Germinal center (tissue), 1 donor: ENCODE measurements around the gene ITSN2.
"Not testable (repeated sequence)": the region's sequence is repeated elsewhere in the genome, so short reads cannot be mapped to it uniquely, and the experiment has no call there.

Experiments used
- DNase-seq: peaks from one replicate; pipeline ENCODE4 v3.0.0; 2012; ENCODE audit warnings: mixed read lengths, low spot score

Gene ITSN2

GRCh38 chr2:24214880-24215279 lies 145.5 kb downstream of the ITSN2 start:
- peak; percentile 91 for DNase-seq

DNA sequence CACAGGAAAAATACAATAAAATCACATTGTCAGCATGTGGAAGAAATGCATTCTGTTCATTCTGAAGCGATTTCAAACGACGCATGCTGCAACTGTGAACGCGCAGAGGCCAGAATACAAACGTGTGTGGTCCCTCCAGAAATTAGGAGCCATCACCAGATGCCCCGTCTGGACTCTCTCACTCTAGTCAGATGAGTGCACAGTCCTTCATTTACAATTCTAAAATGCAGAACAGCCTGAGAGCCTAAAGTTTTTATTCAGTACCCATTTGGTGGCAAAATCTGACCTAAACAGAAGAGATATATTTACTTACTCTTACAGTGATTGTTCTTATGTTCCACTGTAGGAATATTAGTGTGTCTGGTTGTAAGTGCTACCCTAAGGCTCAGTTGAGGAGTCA lies 148.9 kb downstream of the ITSN2 start:
- no peak for DNase-seq

GRCh38 chr2:24210723-24211122 lies 149.6 kb downstream of the ITSN2 start:
- no peak for DNase-seq

DNA sequence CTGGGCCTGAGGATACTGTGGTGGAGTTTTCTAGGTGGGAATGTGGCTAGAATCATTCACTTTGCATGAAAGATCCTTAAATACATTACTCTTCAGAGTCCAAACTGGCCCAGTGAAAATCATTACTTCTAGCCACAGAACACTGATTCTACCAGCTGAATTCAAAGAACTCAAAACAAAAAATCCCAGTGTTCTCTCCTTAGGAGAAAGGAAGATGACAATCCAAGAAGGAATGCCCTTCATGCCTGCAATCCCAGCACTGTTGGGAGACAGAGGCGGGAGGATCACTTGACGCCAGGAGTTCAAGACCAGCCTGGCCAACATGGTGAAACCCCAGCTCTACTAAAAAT lies 150.3 kb downstream of the ITSN2 start:
- DNase-seq, result no peak

GRCh38 chr2:24209389-24210105 lies 150.8 kb downstream of the ITSN2 start:
- DNase-seq, result no peak

DNA sequence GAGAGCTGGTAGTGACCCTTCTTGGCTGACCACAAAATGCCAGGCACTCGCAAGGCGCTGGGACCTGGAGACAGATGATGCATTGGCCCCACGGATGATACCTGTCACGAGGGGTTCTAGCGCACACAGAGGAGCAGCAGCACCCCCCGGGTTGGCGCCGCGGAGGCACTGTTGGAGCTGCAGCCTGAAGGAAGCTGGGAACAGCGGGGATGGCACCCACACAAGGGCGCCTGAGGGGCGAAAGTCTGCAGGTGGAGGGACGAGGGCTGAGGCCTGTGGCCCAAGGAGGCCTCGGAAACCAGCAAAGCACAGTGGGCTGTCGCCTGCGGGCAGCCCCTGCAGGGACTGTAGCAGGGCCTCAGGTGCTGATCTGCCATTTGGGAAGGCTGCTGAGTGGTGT lies 151.8 kb downstream of the ITSN2 start:
- DNase-seq, result no peak

DNA sequence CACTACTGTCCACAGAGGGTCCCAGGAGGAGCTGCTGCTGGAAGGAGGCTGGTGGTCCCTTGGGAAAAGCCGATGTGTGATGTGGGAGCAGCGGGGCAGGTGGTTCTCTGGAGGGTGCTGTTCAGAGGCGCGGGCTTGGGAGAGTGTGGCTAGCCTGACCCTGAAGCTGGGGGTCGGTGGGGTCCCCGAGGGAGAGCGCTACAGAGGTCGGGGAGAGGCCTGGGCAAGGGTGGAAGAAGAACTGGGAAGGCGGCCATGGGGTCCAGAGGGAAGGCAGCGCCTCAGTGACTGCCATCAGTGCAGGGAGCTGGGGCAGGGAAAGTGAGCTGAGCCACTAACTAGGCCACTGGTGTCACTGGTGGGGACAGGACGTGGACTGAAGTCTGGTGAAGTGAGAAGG lies 153.0 kb downstream of the ITSN2 start:
- DNase-seq, result no peak

GRCh38 chr2:24206714-24207113 lies 153.6 kb downstream of the ITSN2 start:
- DNase-seq, result no peak

DNA sequence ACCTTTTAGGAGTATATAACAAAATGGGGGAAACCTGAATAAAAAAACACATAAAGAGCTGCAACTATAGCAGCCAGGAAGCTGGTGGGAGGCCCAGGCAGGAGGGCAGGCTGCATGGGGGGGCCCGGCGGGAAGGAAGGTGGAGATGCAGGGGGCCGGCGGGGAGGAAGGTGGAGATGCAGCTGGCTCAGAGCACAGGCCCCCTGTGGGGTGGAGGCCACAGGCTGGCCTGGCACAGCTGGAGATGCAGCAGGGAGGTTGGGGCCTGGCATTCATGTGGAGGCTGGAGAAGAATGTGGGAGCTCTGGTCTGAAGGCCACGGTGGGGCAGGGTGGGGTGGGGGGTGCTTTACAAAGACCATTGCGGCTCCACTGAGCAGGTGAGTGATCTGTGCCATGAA lies 154.1 kb downstream of the ITSN2 start:
- DNase-seq, result no peak

DNA sequence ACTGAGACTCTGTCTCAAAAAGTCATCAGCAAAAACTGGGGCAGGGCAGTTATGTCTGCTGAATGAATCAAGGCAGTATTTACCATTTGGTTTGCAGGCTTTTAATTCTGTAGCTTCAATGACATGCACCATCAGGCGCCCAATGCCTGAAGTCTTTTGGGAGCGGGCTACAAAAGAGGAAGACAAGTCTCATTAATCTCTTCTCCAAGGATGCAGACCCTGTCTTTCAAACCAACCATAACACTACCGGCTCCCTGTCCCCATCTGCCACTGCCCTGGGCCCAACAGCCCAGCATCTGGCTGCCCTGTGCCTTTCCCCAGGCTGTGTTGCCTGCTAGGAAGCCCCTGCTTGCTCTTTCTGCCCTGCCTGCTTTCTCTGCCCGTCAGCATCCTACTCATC lies 155.2 kb downstream of the ITSN2 start:
- no peak for DNase-seq

GRCh38 chr2:24204505-24204904 lies 155.8 kb downstream of the ITSN2 start:
- DNase-seq, result no peak

GRCh38 chr2:24203787-24204150 lies 156.6 kb downstream of the ITSN2 start:
- no peak for DNase-seq

- DNase-seq, result no peak
Observed at GRCh38 chr2:24203029-24203786, 157.1 kb downstream of the ITSN2 start.

DNA sequence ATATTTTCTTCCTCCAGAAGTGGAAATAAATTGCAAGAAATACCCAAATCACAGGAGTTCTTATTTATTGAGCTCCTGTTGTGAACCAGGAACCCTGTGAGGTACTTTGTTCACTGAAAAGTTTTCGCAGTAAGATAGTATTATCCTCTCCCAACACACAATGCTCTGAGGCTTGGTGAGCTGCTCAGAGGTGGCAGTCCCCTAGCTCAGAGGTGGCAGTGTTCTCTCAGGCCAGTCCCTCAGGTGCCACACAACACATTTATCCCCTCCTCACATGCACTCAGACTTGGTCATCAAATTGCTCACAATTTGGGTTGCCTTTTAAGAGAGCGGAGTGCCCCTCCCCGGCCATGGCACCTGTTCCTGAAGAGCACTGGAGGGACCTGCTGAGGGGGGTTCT lies 159.5 kb downstream of the ITSN2 start:
- DNase-seq, result no peak

DNA sequence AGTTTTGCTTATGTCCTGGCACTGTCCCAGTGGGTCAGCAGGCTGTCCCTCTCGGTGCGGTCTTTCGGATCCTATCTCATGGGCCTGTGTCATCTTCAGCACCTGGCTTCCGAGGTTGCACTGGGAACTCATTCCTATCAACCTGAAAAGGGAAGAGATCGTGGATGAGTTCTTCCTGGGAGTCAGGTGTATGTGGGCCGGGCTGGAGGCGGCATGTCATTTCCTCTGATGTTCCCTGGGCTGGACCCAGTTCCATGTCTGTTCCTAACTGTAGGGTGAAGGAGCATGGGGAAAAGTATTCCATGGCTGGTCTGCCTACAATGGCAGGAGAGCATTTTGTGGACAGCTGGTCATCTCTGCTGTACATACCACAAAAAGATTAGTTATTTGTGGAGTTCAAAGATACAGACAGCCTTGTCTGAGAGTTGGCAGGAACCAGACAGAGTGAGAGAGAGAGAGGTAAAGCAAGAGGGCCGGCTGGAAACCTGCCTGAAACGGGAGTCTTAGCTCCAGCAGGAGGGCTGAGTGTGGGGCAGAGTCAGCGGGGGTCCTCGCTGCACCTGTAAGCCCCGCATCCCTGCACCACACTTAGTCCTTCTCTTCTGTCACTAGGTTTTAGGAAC lies 160.3 kb downstream of the ITSN2 start:
- no peak for DNase-seq

GRCh38 chr2:24197213-24197612 lies 163.1 kb downstream of the ITSN2 start:
- DNase-seq, result not testable (repeated sequence)

- DNase-seq, result no peak
Observed at GRCh38 chr2:24191848-24192247, 168.5 kb downstream of the ITSN2 start.

- no peak for DNase-seq
Observed at GRCh38 chr2:24191156-24191555, 169.2 kb downstream of the ITSN2 start.

- DNase-seq, result no peak
Observed at GRCh38 chr2:24190503-24190902, 169.8 kb downstream of the ITSN2 start.

DNA sequence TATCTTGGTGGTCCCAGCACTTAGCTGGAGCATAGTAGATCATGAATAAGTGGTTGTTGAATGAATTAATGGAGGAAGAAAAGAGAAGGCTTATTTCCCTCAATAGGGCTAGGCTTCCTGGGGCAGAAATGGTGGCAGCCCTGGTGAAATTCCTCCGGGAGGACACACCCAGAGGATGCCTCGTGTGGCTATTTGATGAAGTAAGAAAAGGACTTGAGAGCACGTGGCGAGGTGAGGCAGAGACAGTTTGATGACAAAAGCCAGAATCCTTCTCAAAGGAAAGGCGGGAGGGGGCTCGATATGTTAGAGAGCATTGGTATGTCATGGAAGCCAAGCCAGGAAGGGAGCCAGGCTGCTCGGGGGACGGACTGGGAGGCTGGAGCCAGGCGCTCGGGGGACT lies 170.8 kb downstream of the ITSN2 start:
- no peak for DNase-seq

GRCh38 chr2:24183366-24184069 lies 176.8 kb downstream of the ITSN2 start:
- DNase-seq, result no peak

DNA sequence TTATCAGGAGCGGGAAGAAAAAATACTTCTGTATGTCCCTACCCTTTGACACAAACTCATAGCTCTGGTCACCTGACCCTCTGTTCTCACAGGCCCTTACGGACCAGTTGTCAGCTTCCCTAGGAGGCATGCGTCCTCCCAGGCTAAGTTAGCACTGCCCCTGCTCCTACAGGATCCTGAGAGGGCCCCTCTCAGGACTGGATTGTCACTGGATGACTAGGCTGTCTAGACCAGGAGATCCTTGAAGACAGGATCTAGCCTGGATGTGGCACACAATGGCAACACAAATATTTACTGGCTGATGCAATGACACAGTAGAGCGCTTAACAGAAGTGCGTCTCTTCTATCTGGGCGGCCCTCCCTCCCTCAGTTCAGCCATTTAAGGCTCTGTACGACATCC lies 177.8 kb downstream of the ITSN2 start:
- DNase-seq, result no peak

GRCh38 chr2:24181849-24182248 lies 178.5 kb downstream of the ITSN2 start:
- no peak for DNase-seq
